NCI-H1694 (cell line): ENCODE measurements around the gene SVOPL.
"Not testable (repeated sequence)": the region's sequence is repeated elsewhere in the genome, so short reads cannot be mapped to it uniquely, and the experiment has no call there.

Source experiments
- DNase-seq: peaks from one replicate; lab custom pipeline; 2025; lab: John Stamatoyannopoulos, UW

The SVOPL gene

GRCh38 chr7:138699661-138700060, 1.5 kb downstream of the SVOPL start:
- DNase-seq = no peak

- no peak for DNase-seq
Measured at GRCh38 chr7:138698281-138698680, 2.9 kb downstream of the SVOPL start.

- DNase-seq = no peak
Measured at GRCh38 chr7:138697535-138698182, 3.5 kb downstream of the SVOPL start.

- not testable (repeated sequence) for DNase-seq
Measured at GRCh38 chr7:138695776-138696175, 5.4 kb downstream of the SVOPL start.

- DNase-seq = no peak
Measured at GRCh38 chr7:138695106-138695505, 6.1 kb downstream of the SVOPL start.

- no peak for DNase-seq
Measured at GRCh38 chr7:138691178-138691577, 10.0 kb downstream of the SVOPL start.

- no peak for DNase-seq
Measured at GRCh38 chr7:138690495-138690894, 10.7 kb downstream of the SVOPL start.

- DNase-seq = not testable (repeated sequence)
Measured at GRCh38 chr7:138688037-138688436, 13.1 kb downstream of the SVOPL start.

- no peak for DNase-seq
Measured at GRCh38 chr7:138684340-138684739, 16.8 kb downstream of the SVOPL start.

GRCh38 chr7:138679793-138680192, 21.4 kb downstream of the SVOPL start:
- DNase-seq = no peak

- no peak for DNase-seq
Measured at GRCh38 chr7:138670594-138670993, 30.6 kb downstream of the SVOPL start.

GRCh38 chr7:138669364-138669763, 31.8 kb downstream of the SVOPL start:
- no peak for DNase-seq

GRCh38 chr7:138668946-138669345, 32.2 kb downstream of the SVOPL start:
- no peak for DNase-seq

GRCh38 chr7:138668229-138668596, 32.9 kb downstream of the SVOPL start:
- DNase-seq = no peak

- DNase-seq = no peak
Measured at GRCh38 chr7:138667535-138668228, 33.5 kb downstream of the SVOPL start.

- no peak for DNase-seq
Measured at GRCh38 chr7:138666385-138666784, 34.8 kb downstream of the SVOPL start.

- DNase-seq = no peak
Measured at GRCh38 chr7:138665669-138666140, 35.5 kb downstream of the SVOPL start.

GRCh38 chr7:138665249-138665648, 35.9 kb downstream of the SVOPL start:
- DNase-seq = no peak

GRCh38 chr7:138663725-138664710, 37.1 kb downstream of the SVOPL start:
- DNase-seq = no peak

GRCh38 chr7:138662991-138663320, 38.2 kb downstream of the SVOPL start:
- no peak for DNase-seq

- DNase-seq = no peak
Measured at GRCh38 chr7:138662076-138662990, 38.8 kb downstream of the SVOPL start.
